Activated CD8-positive, alpha-beta T cell treated with anti-CD3 and anti-CD28 coated beads for 36 hours (primary cell): Measurements from ENCODE around the gene PRKG2. TPM values are rescaled to one million over a fixed set of nuclear protein-coding genes. Genes with fewer than 3 reads are reported as not detected.
"Not testable (repeated sequence)": the region's sequence is repeated elsewhere in the genome, so short reads cannot be mapped to it uniquely, and the experiment has no call there.

ENCODE experiments used
- ATAC-seq: fragments of 200-7000 bp; cut with Tn5 transposase; one replicate; pipeline ENCODE4 v1.10.0; 2021; ENCODE audit warnings: mild to moderate bottlenecking, moderate library complexity
- CTCF ChIA-PET: fragments of 350-600 bp; sonication (Branson Sonifier 250); formaldehyde crosslinking; loops from one replicate; lab custom pipeline; 2021; ENCODE audit warnings: antibody characterized with exemption; lab: Charles Lee
- POLR2A ChIA-PET: fragments of 350-600 bp; sonication (Branson Sonifier 250); formaldehyde crosslinking; loops from one replicate; lab custom pipeline; 2021; ENCODE audit warnings: antibody characterized with exemption; lab: Charles Lee
- DNase-seq: peaks from one replicate; pipeline ENCODE4 v3.0.0-alpha.2; 2020
- H3K27ac Mint-ChIP-seq: one replicate; pipeline ENCODE4 v1.8.0; 2021; ENCODE audit warnings: mild to moderate bottlenecking, mixed read lengths
- H3K27me3 Mint-ChIP-seq: one replicate; pipeline ENCODE4 v1.8.0; 2021; ENCODE audit warnings: mixed read lengths
- H3K36me3 Mint-ChIP-seq: one replicate; pipeline ENCODE4 v1.8.0; 2021; ENCODE audit warnings: low read depth, mixed read lengths
- H3K4me1 Mint-ChIP-seq: one replicate; pipeline ENCODE4 v1.8.0; 2021; ENCODE audit warnings: low read depth, mixed read lengths
- H3K4me3 Mint-ChIP-seq: one replicate; pipeline ENCODE4 v1.8.0; 2021; ENCODE audit warnings: mild to moderate bottlenecking, moderate library complexity, mixed read lengths
- H3K9me3 Mint-ChIP-seq: one replicate; pipeline ENCODE4 v1.8.0; 2021; ENCODE audit warnings: mixed read lengths
- CTCF ChIP-seq: fragments of 200-600 bp; IDR thresholded peaks from one replicate; pipeline ENCODE4 v1.8.0; 2022; ENCODE audit warnings: antibody characterized with exemption, mild to moderate bottlenecking
- intact Hi-C: fragments of 100-400 bp; cut with micrococcal nuclease; formaldehyde crosslinking; loops from one replicate; pipeline ENCODE4 v1.10.0; 2022
- total RNA-seq, 2 experiments: library from RNA; stranded (reverse); gene quantifications; one replicate each; pipeline ENCODE4 v1.2.3, GENCODE V29; 2021

PRKG2 gene
- total RNA-seq, 2 experiments from 2014 or later, result 0.54 to 0.63 TPM

GRCh38 chr4:81164126-81164525 is 50.9 kb downstream of the PRKG2 start:
- H3K9me3 Mint-ChIP-seq, result no peaks in the 10 kb centered on the region

GRCh38 chr4:81162752-81163458 is 52.1 kb downstream of the PRKG2 start:
- ChIA-PET POLR2A (no interaction called here), CTCF (no interaction called here)
- intact Hi-C loops, result no loop called here
- H3K4me1 Mint-ChIP-seq, result no peaks in the 10 kb centered on the region
- no peak for TF ChIP-seq CTCF
- ATAC-seq, result no peak
- H3K27ac Mint-ChIP-seq, result no peak overlapping the region
- DNase-seq, result no peak
- no peaks in the 10 kb centered on the region for H3K9me3 Mint-ChIP-seq
- H3K4me3 Mint-ChIP-seq, result no peak overlapping the region
- H3K36me3 Mint-ChIP-seq, result no peaks in the 10 kb centered on the region
- H3K27me3 Mint-ChIP-seq, result peaks cover 3% of the 10 kb centered on the region

More at GRCh38 chr4:81164126-81164525, 50.9 kb downstream of the PRKG2 start:
- Mint-ChIP-seq H3K4me3 (no peak overlapping the region), H3K36me3 (no peaks in the 10 kb centered on the region), H3K4me1 (no peaks in the 10 kb centered on the region), H3K27me3 (peaks cover 3% of the 10 kb centered on the region), H3K27ac (no peak overlapping the region)
- intact Hi-C loops, result no loop called here
- no peak for ATAC-seq
- TF ChIP-seq CTCF, result no peak
- CTCF ChIA-PET, result no interaction called here
- POLR2A ChIA-PET, result no interaction called here
- DNase-seq, result no peak

GRCh38 chr4:81153714-81154323 is 61.2 kb downstream of the PRKG2 start:
- ATAC-seq, H3K36me3 Mint-ChIP-seq, H3K27me3 Mint-ChIP-seq, POLR2A ChIA-PET, intact Hi-C loops, H3K9me3 Mint-ChIP-seq, H3K4me1 Mint-ChIP-seq: not testable (repeated sequence)
- Mint-ChIP-seq H3K4me3 (peak overlapping the region; percentile 70), H3K27ac (peak overlapping the region; percentile 39)
- DNase-seq, result peak; percentile 13
- CTCF ChIA-PET, result interaction anchor here (0.7 kb wide), 1 partner anchor 88 kb away, joined by 3 read pairs; no protein-coding TSS in a partner anchor

- intact Hi-C loops, result no loop called here
- Mint-ChIP-seq H3K4me1 (no peaks in the 10 kb centered on the region), H3K27ac (no peak overlapping the region), H3K4me3 (peak overlapping the region; percentile 70), H3K9me3 (peaks cover 2% of the 10 kb centered on the region), H3K36me3 (no peaks in the 10 kb centered on the region), H3K27me3 (no peaks in the 10 kb centered on the region)
- POLR2A ChIA-PET, result no interaction called here
- ATAC-seq, result no peak
- CTCF ChIA-PET, result no interaction called here
- DNase-seq, result no peak
- TF ChIP-seq CTCF, result no peak
Measured at GRCh38 chr4:81152839-81153713, 61.9 kb downstream of the PRKG2 start.

- Mint-ChIP-seq H3K9me3 (no peaks in the 10 kb centered on the region), H3K27ac (no peak overlapping the region), H3K4me1 (no peaks in the 10 kb centered on the region), H3K27me3 (no peaks in the 10 kb centered on the region), H3K4me3 (no peak overlapping the region), H3K36me3 (no peaks in the 10 kb centered on the region)
- ATAC-seq (no peak), DNase-seq (no peak)
- intact Hi-C loops, result no loop called here
- ChIA-PET CTCF (no interaction called here), POLR2A (no interaction called here)
- no peak for TF ChIP-seq CTCF
Measured at GRCh38 chr4:81149976-81150375, 65.0 kb downstream of the PRKG2 start.
